Inferior parietal cortex (tissue), 1 donor: Measurements from ENCODE around the gene DLST.

Source experiments
- DNase-seq: peaks from one replicate; pipeline ENCODE4 v3.0.0-alpha.2; 2016; ENCODE audit errors: extremely low spot score

Gene DLST

GRCh38 chr14:74881431-74882102 is at the start of gene DLST:
Gene DLST (plus strand): TSS chr14:74881916. CDS start chr14:74881954, 38 bp downstream.
- peak; percentile 84 for DNase-seq

GRCh38 chr14:74832849-74833248 is 48.9 kb upstream of the DLST start:
- no peak for DNase-seq

DNA sequence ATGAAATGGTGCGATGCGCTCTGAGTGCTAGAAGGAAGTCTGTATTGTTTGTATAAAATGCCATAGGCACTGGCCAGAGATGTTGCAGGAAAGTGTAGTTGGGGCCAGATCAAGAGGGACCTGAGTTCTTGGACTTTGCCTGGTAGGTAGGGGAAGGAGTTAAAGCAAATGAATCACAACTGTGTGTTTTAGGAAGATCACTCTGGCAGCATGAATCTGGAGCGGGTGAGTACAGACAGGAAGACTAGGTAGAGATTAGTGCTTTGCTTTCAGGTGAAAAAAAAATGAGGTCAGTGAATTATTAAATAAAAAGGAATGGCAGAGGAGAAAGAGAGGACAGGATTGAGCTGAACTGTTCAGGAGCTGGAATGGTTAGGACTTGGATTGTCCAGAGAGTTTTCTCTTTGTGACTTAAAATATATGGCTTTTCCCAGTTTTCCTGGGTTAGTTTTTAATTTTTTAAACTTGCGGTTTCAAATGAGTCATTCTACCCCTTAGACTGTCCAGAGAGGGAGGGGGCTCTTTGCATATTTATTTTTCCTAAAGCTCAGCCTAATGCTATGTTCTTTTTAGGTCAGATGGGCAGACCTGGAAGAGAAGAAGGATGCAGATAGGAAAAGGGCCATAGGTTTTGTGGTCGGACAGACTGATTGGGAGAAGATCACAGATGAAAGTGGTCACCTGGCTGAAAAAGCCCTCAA is 46.9 kb upstream of the DLST start:
- no peak for DNase-seq

GRCh38 chr14:74835645-74836250 is 46.0 kb upstream of the DLST start:
- DNase-seq: no peak

DNA sequence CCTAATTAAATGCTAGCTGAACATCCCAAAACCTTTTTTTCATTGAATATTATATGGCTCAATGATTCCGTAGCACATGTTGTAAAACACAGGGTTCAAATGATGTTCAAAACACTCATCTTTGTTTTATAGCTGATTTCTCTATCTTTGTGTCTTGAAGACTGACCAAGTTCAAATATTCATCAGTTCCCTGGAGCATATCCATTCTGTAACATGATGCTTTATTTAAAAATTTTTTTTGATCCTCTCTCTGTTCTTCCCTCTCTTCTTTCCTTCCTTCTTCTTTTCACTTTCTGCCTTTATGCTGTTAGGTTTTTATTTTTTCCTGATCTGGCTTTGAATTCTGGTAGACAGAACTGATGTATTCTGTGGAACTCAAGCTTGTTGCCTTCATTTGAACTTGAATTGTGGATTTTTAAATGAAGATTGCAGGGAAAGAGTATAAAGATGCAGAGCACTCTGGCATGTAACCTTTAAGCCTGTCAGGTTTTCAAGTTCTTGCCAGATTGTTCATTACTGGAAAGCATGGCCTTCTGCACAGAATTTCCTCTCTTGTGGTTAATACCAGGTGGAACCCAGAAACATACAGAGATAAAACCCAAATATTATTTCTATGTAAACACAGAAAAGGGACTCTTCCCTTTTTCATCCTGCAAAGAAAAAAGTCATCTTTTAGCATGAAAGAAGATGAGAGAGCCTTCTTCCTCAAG is 45.3 kb upstream of the DLST start:
- no peak for DNase-seq

DNA sequence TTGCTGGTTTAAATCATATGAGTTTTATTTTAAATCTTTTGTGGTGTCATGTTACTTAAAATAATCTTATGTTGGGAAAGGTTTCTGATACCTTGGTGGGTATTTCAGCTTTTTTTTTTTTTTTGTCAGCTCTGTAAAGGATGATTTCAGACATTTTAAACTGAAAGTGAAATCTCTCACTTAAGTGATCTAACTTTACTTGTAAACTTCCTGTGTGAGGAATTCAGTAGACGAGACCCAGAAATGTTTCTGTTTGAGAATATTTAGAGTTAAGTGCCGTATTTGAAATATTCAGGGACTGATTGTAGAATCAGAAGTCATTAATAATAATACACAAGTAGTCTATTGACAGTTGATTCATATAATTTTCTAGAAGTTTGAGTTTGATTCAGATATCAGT is 43.5 kb upstream of the DLST start:
- no peak for DNase-seq

DNA sequence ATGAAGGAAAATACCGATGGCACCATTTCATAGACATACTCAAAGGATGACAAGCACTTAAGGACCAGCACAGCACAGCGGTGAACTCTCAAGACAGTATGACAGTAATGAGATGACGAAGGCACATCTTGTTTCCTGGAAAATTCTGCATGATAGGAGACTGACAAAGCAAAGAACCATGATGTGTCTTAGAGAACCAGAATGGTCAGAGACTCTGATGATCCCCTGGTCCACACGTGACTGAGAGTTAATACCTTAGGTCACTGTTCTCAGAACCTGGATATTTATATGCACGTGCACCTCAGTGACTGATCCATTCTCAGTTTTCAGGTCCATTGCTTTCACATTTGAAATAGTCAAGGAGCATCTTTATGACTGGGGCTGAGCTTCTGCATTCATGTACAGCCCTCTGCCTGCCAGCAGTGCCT is 41.1 kb upstream of the DLST start:
- DNase-seq: no peak

- DNase-seq: no peak
These were observed 40.2 kb upstream of the DLST start for GRCh38 chr14:74841230-74842207.

DNA sequence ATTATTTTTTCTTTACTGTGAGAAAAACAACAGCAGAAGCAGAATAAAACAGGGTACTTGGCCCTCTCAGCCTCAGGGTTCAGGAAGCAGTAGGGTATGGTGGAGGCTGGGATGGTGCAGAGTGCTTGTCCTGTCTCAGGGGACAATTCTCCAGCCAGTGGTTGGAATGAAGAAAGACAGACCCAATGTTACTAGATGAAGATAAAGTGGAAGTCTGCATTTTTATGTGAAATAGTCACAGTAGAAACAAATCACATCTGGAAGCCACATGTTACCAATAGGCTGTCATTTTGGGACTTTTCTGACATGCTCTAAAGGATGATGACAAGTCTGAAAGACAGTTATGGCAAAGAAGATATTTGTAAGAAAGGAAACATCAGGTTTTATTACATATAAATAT is 38.1 kb upstream of the DLST start:
- no peak for DNase-seq

- DNase-seq: no peak
These were observed 35.5 kb upstream of the DLST start for GRCh38 chr14:74846168-74846567.

GRCh38 chr14:74846968-74847665 is 34.6 kb upstream of the DLST start:
- no peak for DNase-seq

- no peak for DNase-seq
These were observed 32.9 kb upstream of the DLST start for GRCh38 chr14:74848768-74849167.

DNA sequence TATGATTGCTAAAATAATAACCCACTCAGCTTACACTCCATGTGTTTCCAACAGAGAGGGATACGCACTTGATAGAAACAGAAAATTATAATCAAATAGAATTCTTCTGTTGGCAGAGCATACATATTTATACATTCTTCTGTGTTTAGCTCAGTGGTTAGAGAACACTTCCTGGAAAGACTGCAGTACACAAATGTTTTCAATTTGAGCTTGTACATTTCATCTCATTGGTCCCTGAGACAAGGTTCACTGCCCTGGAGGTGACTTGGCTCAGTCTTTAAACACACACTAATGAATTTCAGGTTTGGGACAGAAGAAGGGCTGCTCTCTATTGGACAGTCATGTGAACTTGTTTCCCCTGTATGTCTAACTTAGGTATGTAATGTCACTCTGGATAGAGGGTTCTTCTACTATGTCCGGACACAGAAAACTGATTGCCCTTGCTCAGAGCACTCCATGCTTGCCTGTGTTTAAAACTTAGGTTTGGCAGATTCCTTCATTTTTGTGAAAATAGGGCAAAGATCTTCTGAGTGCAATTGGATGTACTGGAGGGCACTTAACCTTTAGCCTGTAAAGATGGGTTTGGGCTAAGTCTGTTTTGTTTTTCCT is 28.7 kb upstream of the DLST start:
- DNase-seq: no peak

DNA sequence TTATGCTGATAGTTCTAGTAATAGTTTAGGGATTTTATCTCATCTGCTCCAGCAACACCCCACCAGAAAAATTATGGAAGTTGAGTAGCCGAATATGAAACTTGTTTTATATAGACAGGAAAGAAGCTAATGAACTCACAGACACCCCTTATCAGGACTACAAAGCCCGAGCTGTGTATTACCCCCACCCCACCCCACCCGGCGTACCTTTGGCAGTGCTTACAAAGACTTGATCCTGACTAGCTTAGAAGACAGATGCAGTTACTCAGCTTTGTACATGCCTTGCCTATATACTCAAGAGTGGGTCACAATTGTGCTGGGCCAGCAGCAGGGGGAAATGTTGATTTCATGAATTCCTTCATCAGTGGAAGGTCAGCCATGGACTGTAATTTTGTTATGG is 28.1 kb upstream of the DLST start:
- no peak for DNase-seq

DNA sequence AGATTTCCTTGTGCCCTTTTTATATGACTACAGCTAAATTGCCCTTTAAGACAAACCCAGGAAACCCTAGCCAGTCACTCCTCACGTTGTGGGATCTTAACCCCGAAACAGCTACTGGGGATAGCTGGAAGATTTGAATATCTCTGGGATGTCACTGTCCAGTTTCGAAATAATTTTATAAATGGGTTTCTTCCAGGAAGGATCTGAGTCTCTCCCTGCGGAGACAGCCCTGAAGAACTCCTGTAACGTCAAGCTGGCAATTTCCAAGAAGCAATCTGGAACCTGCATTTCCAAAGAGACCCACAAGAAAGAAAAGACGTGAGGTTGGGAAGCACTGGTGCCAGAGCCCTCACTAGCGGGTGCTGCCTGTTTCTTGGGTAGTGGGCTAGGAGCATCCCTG is 26.7 kb upstream of the DLST start:
- DNase-seq: no peak

DNA sequence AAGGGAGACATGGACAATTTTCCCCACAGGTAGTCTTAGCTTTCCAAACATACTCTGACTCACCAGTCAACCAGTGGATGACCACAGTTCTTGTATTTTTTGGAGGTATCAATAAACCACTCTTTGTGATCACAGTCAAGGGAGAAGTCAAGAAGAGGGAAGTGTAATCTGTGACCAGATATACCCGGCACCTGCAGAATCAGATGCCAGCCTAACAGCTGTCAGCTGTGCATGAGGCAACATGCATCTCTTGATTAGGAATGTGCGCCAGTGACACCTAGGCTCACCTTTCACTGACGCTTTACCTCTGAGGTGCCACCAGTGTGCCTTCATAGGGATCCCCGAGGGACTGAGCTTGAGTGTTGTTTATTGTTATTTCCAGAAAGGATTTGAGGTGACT is 25.8 kb upstream of the DLST start:
- no peak for DNase-seq

GRCh38 chr14:74856366-74856765 is 25.4 kb upstream of the DLST start:
- DNase-seq: no peak

DNA sequence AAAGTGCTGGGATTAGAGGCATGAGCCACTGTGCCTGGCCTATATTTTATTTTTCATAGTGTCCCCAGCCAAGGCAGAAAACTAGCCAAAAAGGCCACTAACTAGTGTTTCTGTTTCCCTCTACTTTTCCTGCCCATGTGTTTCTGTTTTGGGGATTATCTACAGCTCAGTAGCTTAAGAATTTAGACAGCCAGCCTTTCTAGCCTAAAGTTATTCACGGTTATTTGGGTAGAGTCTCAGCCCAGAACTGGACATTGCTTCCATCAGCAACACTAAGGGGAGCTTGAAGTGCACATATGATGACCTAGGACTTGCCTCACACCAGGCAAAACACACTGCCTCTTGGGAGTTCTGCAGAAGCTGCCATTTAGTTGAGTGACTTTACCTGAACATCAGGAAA is 23.7 kb upstream of the DLST start:
- no peak for DNase-seq

DNA sequence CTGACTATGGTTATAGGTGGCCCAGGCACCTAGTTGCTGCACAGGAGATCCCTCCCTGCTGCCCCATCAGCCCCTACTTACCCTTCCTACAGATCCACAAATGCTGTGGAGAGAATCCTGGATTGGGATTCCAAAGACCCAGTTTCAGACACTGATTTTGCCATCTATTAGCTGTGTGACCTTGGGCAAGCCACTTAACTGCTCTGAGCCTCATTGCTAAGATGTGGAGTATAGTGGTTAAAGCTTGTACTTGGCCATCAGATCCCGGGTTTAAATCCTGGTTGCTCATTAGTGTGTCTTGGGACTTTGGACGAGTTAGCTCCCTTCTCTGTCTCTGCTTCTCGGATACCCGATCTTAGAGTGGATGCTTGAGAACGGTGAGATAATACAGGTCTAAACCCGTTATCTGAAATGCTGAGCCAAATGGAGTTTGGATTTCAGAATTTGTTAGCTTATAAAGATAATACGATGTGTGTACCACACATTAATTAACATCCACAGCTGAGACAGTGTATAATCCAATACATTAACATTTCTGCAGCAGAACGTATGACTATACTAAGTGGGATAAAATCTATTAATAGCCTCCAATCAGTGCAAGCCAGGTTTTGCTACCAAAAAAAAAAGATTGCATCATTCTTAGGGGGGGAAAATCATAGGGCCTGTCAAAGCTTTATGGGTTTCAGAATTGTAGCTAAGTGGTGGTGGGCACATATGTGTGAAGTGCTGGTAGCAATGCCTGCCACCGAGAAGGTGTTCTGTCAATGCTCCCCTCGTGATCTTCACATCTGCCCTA is 21.8 kb upstream of the DLST start:
- DNase-seq: no peak
